T1000 (cell line): Measurements from ENCODE around the gene SELENBP1.
"Not testable (repeated sequence)": the region's sequence is repeated elsewhere in the genome, so short reads cannot be mapped to it uniquely, and the experiment has no call there.

Experiments used
- DNase-seq: peaks from one replicate; lab custom pipeline; 2025; ENCODE audit warnings: mixed read lengths; lab: John Stamatoyannopoulos, UW

The SELENBP1 gene

GRCh38 chr1:151372058-151372934 is at the start of gene SELENBP1:
TSS of gene SELENBP1 (minus strand) at chr1:151372705. CDS start at chr1:151372641, 64 bp downstream.
- no peak for DNase-seq

- no peak for DNase-seq
Measured at GRCh38 chr1:151419819-151420218, 47.3 kb upstream of the SELENBP1 start.

- no peak for DNase-seq
Measured at GRCh38 chr1:151418081-151418480, 45.6 kb upstream of the SELENBP1 start.

- DNase-seq = no peak
Measured at GRCh38 chr1:151416231-151416630, 43.7 kb upstream of the SELENBP1 start.

GRCh38 chr1:151411884-151412283 is 39.4 kb upstream of the SELENBP1 start:
- DNase-seq = no peak

GRCh38 chr1:151408891-151409290 is 36.4 kb upstream of the SELENBP1 start:
- DNase-seq = no peak

GRCh38 chr1:151407304-151407703 is 34.8 kb upstream of the SELENBP1 start:
- DNase-seq = no peak

- no peak for DNase-seq
Measured at GRCh38 chr1:151406176-151406575, 33.7 kb upstream of the SELENBP1 start.

- DNase-seq = no peak
Measured at GRCh38 chr1:151405187-151405951, 32.9 kb upstream of the SELENBP1 start.

GRCh38 chr1:151403612-151404011 is 31.1 kb upstream of the SELENBP1 start:
- no peak for DNase-seq

- no peak for DNase-seq
Measured at GRCh38 chr1:151402764-151403163, 30.3 kb upstream of the SELENBP1 start.

- no peak for DNase-seq
Measured at GRCh38 chr1:151401860-151402259, 29.4 kb upstream of the SELENBP1 start.

- DNase-seq = no peak
Measured at GRCh38 chr1:151401125-151401788, 28.8 kb upstream of the SELENBP1 start.

GRCh38 chr1:151399324-151400171 is 27.0 kb upstream of the SELENBP1 start, which contains the start of gene PSMB4:
TSS of gene PSMB4 (plus strand) at chr1:151399573. CDS start at chr1:151399588, 15 bp downstream.
- peak; percentile 56 for DNase-seq

- not testable (repeated sequence) for DNase-seq
Measured at GRCh38 chr1:151396265-151396664, 23.8 kb upstream of the SELENBP1 start.

GRCh38 chr1:151393583-151393982 is 21.1 kb upstream of the SELENBP1 start:
- DNase-seq = no peak

- DNase-seq = no peak
Measured at GRCh38 chr1:151391079-151391563, 18.6 kb upstream of the SELENBP1 start.

GRCh38 chr1:151390221-151391078 is 17.9 kb upstream of the SELENBP1 start:
- not testable (repeated sequence) for DNase-seq

GRCh38 chr1:151386002-151386401 is 13.5 kb upstream of the SELENBP1 start:
- DNase-seq = no peak

GRCh38 chr1:151384584-151384983 is 12.1 kb upstream of the SELENBP1 start:
- no peak for DNase-seq
